Raji (cell line): Measurements from ENCODE around the gene MCM9.

ENCODE experiments used
- POLR2A ChIP-seq: IDR thresholded peaks from 2 replicates; pipeline ENCODE4 v1.6.1; 2011; ENCODE audit warnings: low read depth, low read length, control low read depth; ENCODE audit not compliant: insufficient read depth

MCM9 gene

DNA sequence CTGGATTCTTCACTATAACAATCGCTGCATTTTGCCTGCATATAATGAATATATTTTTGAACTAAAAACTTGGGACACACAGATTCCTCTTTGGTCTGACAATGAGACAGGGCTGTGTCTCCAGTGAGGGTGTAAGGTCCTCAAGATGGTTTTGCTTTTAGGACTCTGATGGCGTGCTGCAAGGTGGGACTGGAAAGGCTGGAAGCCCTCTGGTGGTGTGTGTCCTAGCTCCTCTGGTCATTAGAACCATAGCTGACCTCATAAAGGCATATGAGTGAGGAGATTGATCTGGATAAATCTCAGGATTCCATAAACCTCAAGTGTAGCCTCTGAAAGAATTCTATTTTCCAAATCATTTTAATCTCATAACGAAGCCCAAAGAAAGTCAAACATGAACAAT lies 149.4 kb downstream of the MCM9 start:
- no peak for TF ChIP-seq POLR2A

GRCh38 chr6:118784641-118785164 lies 150.3 kb downstream of the MCM9 start:
- TF ChIP-seq POLR2A: no peak

- no peak for TF ChIP-seq POLR2A
Measured at GRCh38 chr6:118783931-118784550, 150.9 kb downstream of the MCM9 start.

DNA sequence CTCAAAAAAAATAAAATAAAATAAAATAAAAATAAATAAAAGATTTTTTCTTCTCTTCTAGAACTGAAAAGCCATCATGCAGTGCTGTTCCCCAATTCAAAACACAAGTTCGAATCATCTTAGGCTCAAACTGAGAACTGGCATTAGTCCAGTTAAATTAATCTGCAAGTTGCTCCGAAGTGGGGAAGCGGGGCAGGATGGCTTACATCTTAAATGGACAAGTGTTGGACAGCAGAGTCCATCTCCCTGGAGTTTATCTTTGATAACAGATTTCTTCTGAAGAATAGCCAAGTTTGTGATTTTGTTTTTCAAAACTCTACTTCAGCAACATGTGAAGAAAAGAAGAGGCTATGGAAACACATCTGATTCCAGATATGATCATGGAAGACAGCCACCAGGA lies 152.3 kb downstream of the MCM9 start:
- TF ChIP-seq POLR2A: no peak

DNA sequence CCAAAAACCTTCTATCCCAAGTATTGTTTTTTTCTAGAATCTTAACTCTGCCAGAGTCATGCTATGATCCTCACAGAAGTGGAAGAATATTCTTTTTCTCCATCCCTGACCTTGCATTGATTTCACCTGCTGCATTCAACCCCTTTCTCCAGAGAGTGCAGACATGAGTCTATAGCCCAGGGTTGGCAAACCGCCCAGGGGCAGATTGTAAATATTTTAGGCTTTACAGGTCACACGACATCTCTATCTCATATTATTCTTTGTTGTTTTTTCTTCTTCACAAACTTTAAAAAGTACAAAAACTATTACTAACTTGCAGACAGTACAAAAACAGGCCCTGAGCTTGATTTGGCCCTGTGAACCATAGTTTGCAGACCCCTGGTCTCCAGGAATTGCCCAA lies 153.1 kb downstream of the MCM9 start:
- TF ChIP-seq POLR2A: no peak

DNA sequence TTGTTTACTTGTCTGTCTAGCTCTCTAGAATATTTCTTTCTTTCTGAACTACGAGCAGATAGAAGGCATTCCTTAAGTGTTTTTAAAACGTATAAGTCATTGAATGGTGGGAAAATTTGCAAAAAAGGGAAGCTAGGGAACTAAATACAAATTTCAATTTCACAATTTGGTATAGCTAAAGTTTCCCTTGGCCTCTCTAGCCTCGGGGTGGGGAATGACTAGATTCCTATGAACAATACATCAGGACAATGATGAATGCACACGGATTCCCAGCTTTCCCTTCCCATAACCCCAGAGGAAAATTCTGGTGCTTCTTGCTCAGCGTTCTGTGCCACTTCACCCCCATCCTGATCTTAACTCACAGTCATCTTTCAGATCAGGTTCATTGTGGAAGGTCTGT lies 154.3 kb downstream of the MCM9 start:
- TF ChIP-seq POLR2A: no peak

- no peak for TF ChIP-seq POLR2A
Measured at GRCh38 chr6:118776607-118777549, 158.1 kb downstream of the MCM9 start.

- no peak for TF ChIP-seq POLR2A
Measured at GRCh38 chr6:118775381-118775780, 159.6 kb downstream of the MCM9 start.

GRCh38 chr6:118774581-118774980 lies 160.4 kb downstream of the MCM9 start:
- no peak for TF ChIP-seq POLR2A

GRCh38 chr6:118772886-118773285 lies 162.1 kb downstream of the MCM9 start:
- no peak for TF ChIP-seq POLR2A

DNA sequence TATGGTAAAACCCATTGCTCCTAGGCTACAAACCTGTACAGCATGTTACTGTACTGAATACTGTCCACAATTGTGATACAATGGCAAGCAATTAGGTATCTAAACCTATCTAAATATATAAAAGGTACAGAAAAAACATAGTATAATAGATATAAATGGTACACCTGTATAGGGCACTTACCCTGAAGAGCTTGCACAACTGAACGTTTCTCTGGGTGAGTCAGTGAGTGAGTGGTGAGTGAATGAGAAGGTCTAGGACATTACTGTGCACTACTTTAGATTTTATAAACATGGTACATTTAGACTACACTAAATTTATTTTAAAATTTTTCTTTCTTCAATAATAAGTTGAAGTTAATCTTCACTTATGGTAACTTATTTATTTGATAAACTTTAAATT lies 163.7 kb downstream of the MCM9 start:
- no peak for TF ChIP-seq POLR2A

DNA sequence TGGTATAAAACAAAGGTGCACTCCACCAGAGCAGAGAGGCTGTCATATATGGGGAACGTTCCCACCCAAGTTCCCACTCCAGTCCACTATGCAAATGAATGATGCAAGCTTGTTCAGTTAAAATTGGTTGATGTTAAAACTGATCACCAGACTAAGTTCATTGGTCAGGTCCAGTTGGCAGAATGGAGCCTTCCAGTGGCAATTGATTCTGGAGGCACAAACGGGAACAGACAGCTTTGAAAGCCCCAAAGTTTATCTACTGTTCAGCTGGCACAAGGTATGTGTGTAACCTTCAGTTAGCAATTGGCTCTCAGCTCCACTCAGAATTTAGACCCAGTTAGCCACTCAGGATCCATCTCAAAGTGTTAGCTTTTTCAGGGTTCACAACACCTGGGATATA lies 164.1 kb downstream of the MCM9 start:
- no peak for TF ChIP-seq POLR2A

- TF ChIP-seq POLR2A: no peak
Measured at GRCh38 chr6:118770112-118770788, 164.7 kb downstream of the MCM9 start.

DNA sequence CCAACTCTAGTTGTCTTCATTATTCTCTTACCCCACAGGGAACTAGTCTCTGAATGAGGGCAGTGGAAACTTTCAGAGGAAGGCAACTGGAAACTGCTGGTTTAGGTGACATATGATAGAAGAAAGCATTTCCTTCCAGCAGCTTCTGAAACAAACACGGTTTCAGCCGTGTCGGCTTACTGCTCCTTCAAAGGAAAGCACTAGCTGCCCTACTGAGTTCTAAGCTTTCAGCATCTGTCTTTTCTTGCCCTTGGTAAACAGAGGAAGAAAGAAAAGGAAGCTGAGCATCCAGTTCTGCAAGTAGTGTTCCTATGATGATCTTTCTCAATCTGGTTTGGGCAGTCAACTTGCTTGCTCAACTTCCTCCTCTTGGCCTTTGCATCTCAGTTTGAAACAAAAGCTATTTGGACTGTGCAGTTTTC lies 166.0 kb downstream of the MCM9 start:
- no peak for TF ChIP-seq POLR2A

DNA sequence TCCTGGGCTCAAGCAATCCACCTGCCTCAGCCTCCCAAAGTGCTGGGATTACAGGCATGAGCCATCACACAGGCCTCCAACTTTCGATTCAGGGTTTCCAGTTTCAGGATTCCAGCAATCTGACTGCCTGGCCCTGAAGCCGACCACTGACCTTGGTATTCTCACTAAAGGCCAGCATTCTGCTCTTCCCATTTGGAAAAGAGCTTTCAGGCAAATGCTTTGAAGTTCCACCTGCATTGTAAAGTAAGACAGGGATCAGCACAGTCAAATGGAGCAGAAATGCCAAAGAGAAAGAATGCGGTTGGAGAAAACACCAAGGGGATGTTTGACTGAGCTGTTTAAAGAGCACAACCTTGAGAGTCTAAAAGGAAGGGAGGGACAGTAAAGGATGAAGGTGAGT lies 166.5 kb downstream of the MCM9 start:
- TF ChIP-seq POLR2A: no peak
